Panc1 (cell line): ENCODE measurements around the gene SLC32A1. TPM values are rescaled to one million over a fixed set of nuclear protein-coding genes. Genes with fewer than 3 reads are reported as not detected.
A peak's percentile ranks its signal among the peaks of the same experiment; 100 is the strongest.

Source experiments
- ATAC-seq: fragments of 200-7000 bp; cut with Tn5 transposase; 2 replicates; pipeline ENCODE4 v1.9.1; 2020; ENCODE audit warnings: mild to moderate bottlenecking, moderate library complexity
- BruUV-seq: library from RNA; stranded (reverse); fragments of 400-500 nt; replicated peaks from 2 replicates; lab custom pipeline; 2021; lab: Mats Ljungman, UMichigan
- CTCF ChIA-PET: fragments of 300-600 bp; sonication (Branson Sonifier 250); formaldehyde crosslinking; loops from one replicate; lab custom pipeline; 2022; ENCODE audit warnings: antibody characterized with exemption; lab: Charles Lee
- POLR2A ChIA-PET: fragments of 300-600 bp; sonication (Branson Sonifier 250); formaldehyde crosslinking; loops from one replicate; lab custom pipeline; 2022; ENCODE audit warnings: antibody characterized with exemption; lab: Charles Lee
- DNase-seq: peaks from one replicate; pipeline ENCODE4 v3.0.0-alpha.2; 2010; ENCODE audit warnings: low read depth, low spot score
- H3K27ac ChIP-seq: 2 replicates; pipeline ENCODE4 v1.5.1; 2011; ENCODE audit warnings: mild to moderate bottlenecking, low read length, inconsistent platforms
- H3K27me3 ChIP-seq: fragments of 200-500 bp; sonication (Bioruptor generic); 2 replicates; pipeline ENCODE4 v1.6.0; 2014; ENCODE audit warnings: low read length, inconsistent platforms; ENCODE audit not compliant: control insufficient read depth, insufficient read depth
- H3K36me3 ChIP-seq: fragments of 200-500 bp; sonication (Bioruptor generic); 2 replicates; pipeline ENCODE4 v1.5.1; 2014; ENCODE audit warnings: inconsistent platforms, mild to moderate bottlenecking, low read length, moderate library complexity; ENCODE audit not compliant: control insufficient read depth, insufficient read depth
- H3K4me1 ChIP-seq: 2 replicates; pipeline ENCODE4 v1.5.1; 2011; ENCODE audit warnings: inconsistent platforms, mild to moderate bottlenecking, low read length, moderate library complexity; ENCODE audit not compliant: control insufficient read depth, insufficient read depth
- H3K4me3 ChIP-seq, 2 experiments: 2 replicates each; pipeline ENCODE4 v1.5.1; 2011 to 2012; ENCODE audit warnings: low read depth in 2 of 2, low read length in 2 of 2, mild to moderate bottlenecking in 2 of 2, inconsistent platforms in 1 of 2, moderate library complexity in 1 of 2
- H3K9me3 ChIP-seq: fragments of 200-500 bp; sonication (Bioruptor generic); 2 replicates; pipeline ENCODE4 v1.5.1; 2014; ENCODE audit warnings: low read depth, mild to moderate bottlenecking, inconsistent platforms, low read length, moderate library complexity; ENCODE audit not compliant: control insufficient read depth, insufficient read depth
- CTCF ChIP-seq: fragments of 450-650 bp; IDR thresholded peaks from 2 replicates; pipeline ENCODE4 v1.5.1; 2017; ENCODE audit warnings: mild to moderate bottlenecking
- POLR2AphosphoS5 ChIP-seq: IDR thresholded peaks from 2 replicates; pipeline ENCODE4 v1.6.1; 2012; ENCODE audit warnings: mild to moderate bottlenecking, low read depth, low read length, moderate library complexity
- REST ChIP-seq, 2 experiments: IDR thresholded peaks; 2 replicates each; pipeline ENCODE4 v1.6.1; 2011 to 2012; ENCODE audit warnings: low read depth in 2 of 2, control low read depth in 1 of 2, low read length in 1 of 2, mild to moderate bottlenecking in 1 of 2, moderate library complexity in 1 of 2; ENCODE audit not compliant: insufficient read depth in 1 of 2
- SIN3A ChIP-seq: IDR thresholded peaks from 2 replicates; pipeline ENCODE4 v1.6.1; 2012; ENCODE audit warnings: low read depth, mild to moderate bottlenecking, low read length, moderate library complexity, borderline replicate concordance; ENCODE audit not compliant: insufficient read depth
- TCF7L2 ChIP-seq: IDR thresholded peaks from 2 replicates; pipeline ENCODE4 v1.6.1; 2011; ENCODE audit warnings: mild to moderate bottlenecking, low read depth, low read length, inconsistent platforms
- in situ Hi-C: cut with HindIII; loops from 2 replicates; pipeline ENCODE4 v1.10.0; 2016; ENCODE audit warnings: low sequenced_read_pairs, low pct_unique_long_range_greater_than_20kb
- intact Hi-C: fragments of 100-400 bp; cut with micrococcal nuclease; formaldehyde crosslinking; loops from one replicate; pipeline ENCODE4 v1.10.0; 2022; ENCODE audit not compliant: unreplicated experiment
- total RNA-seq: library from RNA; stranded (reverse); gene quantifications from one replicate; pipeline ENCODE4 v1.2.1, GENCODE V29; 2021; ENCODE audit not compliant: unreplicated experiment

SLC32A1 gene
- total RNA-seq, 1 experiment from 2014 or later, result not detected

- no peak for DNase-seq
- peak overlapping the region; percentile 90 to 95 for H3K4me3 ChIP-seq
Measured at GRCh38 chr20:38748861-38749149, 24.5 kb downstream of the SLC32A1 start.

GRCh38 chr20:38751360-38751976, 27.2 kb downstream of the SLC32A1 start:
- no peak overlapping the region for H3K4me3 ChIP-seq
- ATAC-seq (no peak), DNase-seq (peak; percentile 43)
- CTCF ChIA-PET, result no interaction called here
- no TSS peak for BruUV-seq
- no peaks in the 10 kb centered on the region for H3K9me3 ChIP-seq
- intact Hi-C loops, result loop anchor here (1.0 kb wide), 1 partner anchor 105 kb away; no protein-coding TSS in a partner anchor
- H3K27ac ChIP-seq, result no peak overlapping the region
- H3K36me3 ChIP-seq, result peaks cover 2% of the 10 kb centered on the region
- TF ChIP-seq SIN3A, result no peak
- peak; percentile 78 for TF ChIP-seq CTCF
- TF ChIP-seq POLR2AphosphoS5, result no peak
- no peak for TF ChIP-seq REST (IDR thresholded peaks at IDR 0.05; ENCODE audit: insufficient read depth in 1 of 2, low read depth in 2 of 2, low read length in 1 of 2)
- TF ChIP-seq TCF7L2, result no peak
- peaks cover 14% of the 10 kb centered on the region for H3K4me1 ChIP-seq
- in situ Hi-C loops, result no loop called here
- POLR2A ChIA-PET, result no interaction called here
- H3K27me3 ChIP-seq, result no peaks in the 10 kb centered on the region

More at GRCh38 chr20:38748861-38749149, 24.5 kb downstream of the SLC32A1 start:
- H3K4me1 ChIP-seq, result peaks cover 14% of the 10 kb centered on the region
- no peaks in the 10 kb centered on the region for H3K9me3 ChIP-seq
- ChIA-PET CTCF (interaction anchor here (1.1 kb wide), 1 partner anchor 23 kb away, joined by 5 read pairs; no protein-coding TSS in a partner anchor), POLR2A (interaction anchor here (0.6 kb wide), 1 partner anchor 32 kb away, joined by 3 read pairs; no protein-coding TSS in a partner anchor)
- peak; percentile 65 for ATAC-seq
- H3K27ac ChIP-seq, result peak overlapping the region; percentile 82
- TF ChIP-seq SIN3A (no peak), REST (IDR thresholded peaks at IDR 0.05; ENCODE audit: insufficient read depth in 1 of 2, low read depth in 2 of 2, low read length in 1 of 2) (no peak), POLR2AphosphoS5 (no peak)
- in situ Hi-C loops (no loop called here), intact Hi-C loops (no loop called here)
- H3K36me3 ChIP-seq, result peaks cover 2% of the 10 kb centered on the region
- BruUV-seq, result no TSS peak
- H3K27me3 ChIP-seq, result no peaks in the 10 kb centered on the region
